IPS-18c (cell line): Measurements from ENCODE around the gene ZNF512B.
"Not testable (repeated sequence)": the region's sequence is repeated elsewhere in the genome, so short reads cannot be mapped to it uniquely, and the experiment has no call there.

Experiments
- H3K4me3 ChIP-seq: 2 replicates; pipeline ENCODE4 v1.7.0; 2013; ENCODE audit warnings: low read depth, mild to moderate bottlenecking, low read length, moderate library complexity; ENCODE audit not compliant: insufficient read depth
- H3K9me3 ChIP-seq: one replicate; pipeline ENCODE4 v1.6.1; 2013; ENCODE audit warnings: mild to moderate bottlenecking, low read length, moderate library complexity; ENCODE audit not compliant: control insufficient read depth, insufficient read depth

Gene ZNF512B

DNA sequence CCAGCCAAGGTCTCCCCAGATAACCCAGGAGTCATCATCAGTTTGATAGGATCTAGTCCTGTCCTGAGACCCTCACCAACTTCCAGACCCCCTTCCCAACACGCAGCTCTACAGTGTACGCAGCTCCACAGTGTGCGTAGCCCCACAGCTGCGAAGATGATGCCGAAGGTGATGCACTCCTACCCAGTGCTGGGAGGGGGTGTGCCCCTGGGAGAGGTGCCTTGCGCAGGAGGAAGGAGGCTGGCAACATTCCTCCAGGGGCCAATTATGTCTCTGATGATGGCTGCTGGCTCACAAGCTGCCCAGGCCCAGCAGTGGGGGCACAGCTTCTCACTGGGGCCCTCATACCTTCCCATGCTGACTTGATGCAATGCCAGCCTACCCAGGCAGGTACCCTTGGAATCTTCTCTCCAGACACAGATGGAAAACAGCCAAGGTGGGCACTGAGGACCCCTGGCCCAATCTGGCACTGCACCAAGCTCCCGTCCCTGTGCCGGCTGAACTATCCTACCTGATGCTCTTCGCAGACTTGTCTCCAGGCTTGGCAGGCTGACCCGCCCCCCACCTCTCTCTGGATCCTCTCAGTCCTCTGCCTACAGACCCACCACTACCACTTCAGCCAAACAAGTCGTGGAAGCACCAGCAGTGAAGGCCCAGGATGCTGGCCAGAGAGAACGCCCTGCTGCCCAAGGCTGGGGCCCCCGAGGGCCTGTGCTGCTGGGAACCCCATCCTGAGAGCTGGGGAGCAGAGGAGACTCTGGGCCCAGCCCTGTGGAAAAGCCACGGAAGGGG is 1.4 kb downstream of the ZNF512B start:
- Histone ChIP-seq H3K9me3 (peaks cover 12% of the 10 kb centered on the region), H3K4me3 (peak overlapping the region; percentile 67)

DNA sequence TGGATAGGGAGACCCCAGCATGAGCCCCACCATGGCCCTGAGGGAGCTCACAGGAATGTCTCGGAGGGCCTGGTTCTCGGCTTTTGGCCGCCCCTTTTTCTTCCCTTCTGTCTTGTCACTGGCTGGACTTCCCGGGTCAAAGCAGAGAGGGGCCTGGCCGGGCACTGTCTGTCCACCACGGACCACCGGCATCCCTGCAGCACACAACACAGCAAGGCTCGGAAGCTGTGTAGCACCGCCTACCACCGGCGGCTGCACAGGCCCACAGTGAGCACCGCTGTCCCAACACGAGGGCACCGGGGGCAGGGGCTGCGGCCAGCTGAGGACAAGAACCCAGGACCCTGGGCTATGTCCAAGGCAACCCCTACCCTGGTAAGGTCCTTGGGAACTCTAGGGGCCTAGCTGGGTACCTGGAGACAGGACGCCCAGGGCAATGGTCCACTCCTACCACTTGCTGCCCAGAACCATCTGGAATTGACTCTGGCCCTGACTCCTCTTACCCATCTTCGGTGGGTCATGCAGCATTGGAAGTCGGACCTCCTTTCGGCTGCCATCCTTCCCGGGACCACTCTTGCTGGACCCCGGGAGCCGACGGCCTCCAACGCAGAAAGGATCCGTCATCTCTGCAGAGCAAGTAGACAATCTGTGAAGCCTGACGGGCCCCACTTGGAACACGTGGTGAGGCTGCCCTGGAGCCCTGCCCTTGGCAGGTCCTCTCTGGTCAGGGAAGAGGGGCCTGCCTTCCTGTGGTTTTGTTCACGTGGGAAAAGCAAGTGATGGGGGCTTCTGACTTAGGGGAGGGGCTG is 2.2 kb downstream of the ZNF512B start:
- Histone ChIP-seq H3K4me3 (no peak overlapping the region; the same call in 1 of the 2 replicates), H3K9me3 (peaks cover 12% of the 10 kb centered on the region)

DNA sequence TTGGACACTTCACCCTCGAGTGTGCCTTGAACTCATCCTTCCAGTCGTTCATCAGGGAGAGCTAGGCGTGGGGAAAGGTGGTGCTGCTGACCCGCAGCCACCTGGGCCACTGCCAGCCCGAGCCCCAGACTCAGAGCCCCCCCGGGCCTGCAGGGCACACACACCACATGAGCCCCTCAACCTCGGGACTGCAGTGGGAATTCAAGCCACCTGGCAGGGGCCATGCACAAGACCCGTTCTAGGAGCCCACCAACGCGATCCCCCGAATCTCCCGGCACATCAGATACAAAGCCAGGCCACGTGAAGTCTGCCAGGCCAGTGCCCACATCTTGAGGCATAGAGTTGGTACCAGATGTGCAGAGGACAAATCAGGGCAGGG is 2.8 kb downstream of the ZNF512B start:
- H3K9me3 ChIP-seq: peaks cover 12% of the 10 kb centered on the region
- no peak overlapping the region; the same call in 1 of the 2 replicates for H3K4me3 ChIP-seq

GRCh38 chr20:63966172-63966943 is 3.4 kb downstream of the ZNF512B start:
- H3K9me3 ChIP-seq: peaks cover 12% of the 10 kb centered on the region
- no peak overlapping the region for H3K4me3 ChIP-seq

- H3K4me3 ChIP-seq: no peak overlapping the region
- peaks cover 10% of the 10 kb centered on the region for H3K9me3 ChIP-seq
Measured at GRCh38 chr20:63964412-63964811, 5.3 kb downstream of the ZNF512B start.

- Histone ChIP-seq H3K4me3 (no peak overlapping the region), H3K9me3 (peaks cover 10% of the 10 kb centered on the region)
Measured at GRCh38 chr20:63963784-63964301, 5.9 kb downstream of the ZNF512B start.

DNA sequence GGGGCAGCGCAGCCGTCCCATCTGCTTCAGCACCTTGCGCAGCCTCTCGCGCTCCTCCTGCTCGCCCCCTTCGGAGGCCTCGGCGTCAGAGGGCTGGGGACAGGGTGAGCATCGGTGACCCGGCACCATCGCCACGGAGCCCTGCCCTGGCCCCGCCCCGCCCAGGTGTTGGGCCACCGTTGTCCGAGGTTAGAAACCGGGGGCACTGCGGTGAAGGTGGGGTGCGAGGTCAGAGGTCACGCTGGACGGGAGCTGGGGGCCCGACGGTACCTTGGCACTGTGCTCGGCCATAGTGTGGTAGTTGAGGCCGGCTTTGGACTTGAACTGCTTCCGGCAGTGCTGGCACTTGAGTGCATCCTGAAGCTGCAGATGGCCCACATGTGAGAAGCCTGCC is 6.4 kb downstream of the ZNF512B start:
- no peak overlapping the region for H3K4me3 ChIP-seq

DNA sequence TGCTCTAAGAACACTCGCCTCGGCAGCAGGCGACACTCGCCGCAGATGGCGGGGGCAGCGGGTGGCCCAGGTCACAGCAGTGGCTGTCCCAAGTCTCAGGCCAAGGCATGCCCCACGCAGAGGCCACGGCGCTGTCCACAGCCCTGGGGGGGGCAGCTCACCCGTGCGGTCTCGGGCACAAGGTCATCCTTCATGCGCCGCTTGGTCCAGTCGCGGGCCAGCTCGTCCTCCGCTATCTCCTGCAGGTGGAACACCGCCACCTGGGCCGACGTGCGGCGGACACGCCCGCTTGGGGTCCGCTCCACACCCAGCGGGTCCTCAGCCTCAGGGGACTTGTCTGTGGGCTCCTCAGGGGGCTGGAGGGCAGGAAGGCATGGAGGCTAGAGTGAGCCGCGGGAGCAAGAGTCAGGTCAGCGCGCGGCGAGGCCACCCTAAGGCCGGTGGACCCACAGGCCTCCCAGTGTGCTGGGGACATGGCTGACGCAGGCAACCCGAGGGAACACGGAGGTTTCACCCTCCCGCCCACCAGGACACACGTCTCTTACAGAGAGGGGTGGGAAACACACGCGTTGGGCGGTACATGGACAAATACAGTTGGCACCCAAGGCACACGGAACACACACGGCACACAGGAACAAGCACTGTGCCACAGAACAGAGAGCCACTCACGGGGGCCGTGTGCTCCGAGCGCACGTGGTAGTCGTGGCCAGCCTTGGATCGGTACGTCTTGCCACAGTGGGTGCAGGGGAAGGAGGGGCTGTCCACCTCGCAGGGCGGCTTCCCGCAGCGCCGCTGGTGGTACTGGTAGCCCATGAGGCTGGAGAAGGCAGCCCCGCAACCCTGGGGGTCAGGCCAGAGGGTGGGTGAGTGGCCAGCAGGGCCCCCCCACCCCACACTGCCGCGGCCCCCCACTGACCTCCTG is 7.0 kb downstream of the ZNF512B start:
- Histone ChIP-seq H3K4me3 (no peak overlapping the region), H3K9me3 (peaks cover 10% of the 10 kb centered on the region)

More for the DNA sequence above, 6.4 kb downstream of the ZNF512B start:
- H3K9me3 ChIP-seq: peaks cover 10% of the 10 kb centered on the region

DNA sequence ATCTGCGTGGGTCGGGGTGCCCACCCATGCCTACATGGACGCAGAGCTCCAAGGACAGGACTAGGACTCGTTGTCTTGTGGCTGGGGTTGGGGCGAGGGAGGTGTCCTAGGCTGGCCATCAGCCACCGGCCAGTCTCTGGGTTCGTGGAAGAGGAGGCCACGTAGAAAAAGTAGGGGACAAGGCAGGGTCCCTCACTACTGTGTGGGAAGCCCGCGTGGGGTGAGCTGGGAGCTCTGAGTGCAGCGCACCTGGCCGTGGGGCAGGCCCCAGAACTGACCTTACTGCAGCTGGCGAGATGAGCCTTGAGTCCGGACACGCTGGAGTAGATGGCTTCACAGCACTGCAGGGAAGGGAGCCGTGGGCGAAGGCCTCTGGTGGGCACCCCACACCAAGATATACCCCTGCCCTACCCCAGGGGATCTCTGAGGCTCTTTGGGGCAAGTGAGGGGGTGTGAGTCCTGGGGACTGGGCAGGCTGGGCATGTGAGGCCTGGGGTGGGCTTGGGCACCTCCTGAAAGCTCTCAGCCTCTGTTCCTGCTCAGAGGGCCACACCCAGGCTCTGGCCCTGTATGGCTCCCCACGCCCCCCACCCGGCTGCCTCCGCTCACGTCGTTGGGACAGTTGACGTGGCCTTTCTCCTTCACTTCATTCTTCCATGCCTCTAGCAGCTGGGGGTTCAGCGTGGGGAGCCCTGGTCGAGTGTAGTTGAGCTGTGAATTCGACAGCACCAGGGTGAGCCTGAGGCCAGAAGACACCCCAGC is 7.9 kb downstream of the ZNF512B start:
- no peak overlapping the region for H3K4me3 ChIP-seq
- peaks cover 7% of the 10 kb centered on the region for H3K9me3 ChIP-seq

DNA sequence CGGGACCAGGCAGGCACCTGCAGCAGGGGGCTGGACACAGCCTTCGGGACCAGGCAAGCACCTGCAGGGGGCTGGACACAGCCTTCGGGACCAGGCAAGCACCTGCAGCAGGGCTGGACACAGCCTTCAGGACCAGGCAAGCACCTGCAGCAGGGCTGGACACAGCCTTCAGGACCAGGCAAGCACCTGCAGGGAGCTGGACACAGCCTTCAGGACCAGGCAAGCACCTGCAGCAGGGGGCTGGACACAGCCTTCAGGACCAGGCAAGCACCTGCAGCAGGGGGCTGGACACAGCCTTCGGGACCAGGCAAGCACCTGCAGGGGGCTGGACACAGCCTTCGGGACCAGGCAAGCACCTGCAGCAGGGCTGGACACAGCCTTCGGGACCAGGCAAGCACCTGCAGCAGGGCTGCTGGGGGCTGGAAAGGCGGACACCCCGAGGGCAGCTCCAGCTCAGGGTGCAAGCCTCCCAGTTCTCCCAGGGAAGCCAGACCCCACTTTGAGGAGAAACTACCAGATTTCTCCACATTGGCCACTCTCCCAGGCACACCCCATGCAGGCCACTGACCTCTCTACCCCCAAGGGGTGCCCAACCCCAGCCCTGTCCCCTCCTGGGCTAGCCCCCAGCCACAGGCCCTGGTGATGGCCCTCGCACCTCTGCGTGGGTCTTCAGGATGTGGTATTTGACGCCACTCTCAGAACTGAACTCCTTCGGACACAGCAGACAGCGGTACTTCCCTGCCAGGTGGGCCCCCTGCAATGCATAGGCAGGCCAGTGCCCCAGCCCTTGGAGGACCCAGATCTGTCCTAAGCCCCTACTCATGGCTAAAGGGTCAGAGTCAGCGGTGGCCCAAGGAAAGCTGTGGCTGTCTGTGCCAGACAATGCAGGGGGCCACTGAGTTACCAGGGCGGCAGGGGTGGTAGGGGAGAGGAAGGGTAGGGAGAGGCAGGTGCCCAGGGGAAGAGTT is 8.8 kb downstream of the ZNF512B start:
- H3K4me3 ChIP-seq, H3K9me3 ChIP-seq: not testable (repeated sequence)

- Histone ChIP-seq H3K9me3 (peaks cover 3% of the 10 kb centered on the region), H3K4me3 (no peak overlapping the region)
Measured at GRCh38 chr20:63959699-63960075, 10.0 kb downstream of the ZNF512B start.

DNA sequence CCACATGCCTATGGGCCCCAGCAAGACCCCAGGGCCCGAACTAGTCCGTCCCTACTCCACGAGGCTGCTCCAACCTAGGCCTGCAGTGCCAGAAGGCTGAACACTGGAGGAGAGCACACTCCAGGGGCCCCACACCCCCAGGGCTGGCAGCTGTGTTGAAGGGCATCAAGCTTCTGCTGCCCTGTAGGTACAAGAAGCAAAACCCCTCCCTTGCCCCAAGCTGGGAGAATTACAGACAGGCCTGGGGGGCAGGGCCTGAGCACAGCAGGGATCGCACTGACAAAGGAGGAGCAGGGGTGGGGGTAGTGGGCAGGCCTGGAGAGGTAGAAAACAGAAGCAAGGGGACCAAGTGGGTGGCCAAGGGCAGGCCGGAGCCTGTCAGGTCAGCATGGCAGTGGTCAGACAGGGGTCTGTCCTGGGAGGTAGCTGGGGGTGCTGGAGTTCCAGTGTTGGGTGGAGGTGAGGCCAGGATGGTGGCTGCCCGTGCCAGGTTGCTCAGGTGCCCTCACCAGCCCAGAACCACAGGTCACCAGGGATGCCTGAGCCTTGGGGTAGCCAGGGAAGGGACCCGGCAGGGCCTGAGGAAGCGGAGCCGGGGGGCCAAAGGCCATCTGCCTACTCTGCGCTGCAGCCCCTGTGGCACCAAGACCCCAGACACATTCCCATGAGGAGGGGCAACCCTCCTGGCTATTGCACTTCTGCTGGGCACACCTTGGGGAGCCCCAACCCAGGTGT is 10.6 kb downstream of the ZNF512B start:
- Histone ChIP-seq H3K9me3 (peaks cover 2% of the 10 kb centered on the region), H3K4me3 (no peak overlapping the region)

DNA sequence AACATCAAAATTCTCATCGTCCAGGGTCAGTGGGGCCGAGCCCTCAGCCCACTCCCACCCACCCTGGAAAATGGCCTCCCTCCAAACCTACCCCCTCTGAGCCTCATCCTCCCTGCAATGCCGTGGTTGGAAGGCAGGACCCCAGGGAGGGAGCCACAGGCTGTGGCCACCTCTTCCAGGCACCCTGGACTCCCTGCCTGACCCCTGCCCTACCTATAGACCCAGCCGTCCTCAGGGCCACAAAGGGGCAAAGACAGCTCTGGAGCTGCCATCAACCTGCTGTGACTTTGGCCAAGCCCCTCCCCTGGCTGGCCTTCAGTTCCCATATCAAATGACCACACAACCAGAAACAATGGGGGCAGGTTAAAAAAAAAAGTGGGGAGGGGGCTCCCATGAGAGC is 11.3 kb downstream of the ZNF512B start:
- Histone ChIP-seq H3K4me3 (peak overlapping the region; percentile 15; the same call in 1 of the 2 replicates), H3K9me3 (no peaks in the 10 kb centered on the region)

DNA sequence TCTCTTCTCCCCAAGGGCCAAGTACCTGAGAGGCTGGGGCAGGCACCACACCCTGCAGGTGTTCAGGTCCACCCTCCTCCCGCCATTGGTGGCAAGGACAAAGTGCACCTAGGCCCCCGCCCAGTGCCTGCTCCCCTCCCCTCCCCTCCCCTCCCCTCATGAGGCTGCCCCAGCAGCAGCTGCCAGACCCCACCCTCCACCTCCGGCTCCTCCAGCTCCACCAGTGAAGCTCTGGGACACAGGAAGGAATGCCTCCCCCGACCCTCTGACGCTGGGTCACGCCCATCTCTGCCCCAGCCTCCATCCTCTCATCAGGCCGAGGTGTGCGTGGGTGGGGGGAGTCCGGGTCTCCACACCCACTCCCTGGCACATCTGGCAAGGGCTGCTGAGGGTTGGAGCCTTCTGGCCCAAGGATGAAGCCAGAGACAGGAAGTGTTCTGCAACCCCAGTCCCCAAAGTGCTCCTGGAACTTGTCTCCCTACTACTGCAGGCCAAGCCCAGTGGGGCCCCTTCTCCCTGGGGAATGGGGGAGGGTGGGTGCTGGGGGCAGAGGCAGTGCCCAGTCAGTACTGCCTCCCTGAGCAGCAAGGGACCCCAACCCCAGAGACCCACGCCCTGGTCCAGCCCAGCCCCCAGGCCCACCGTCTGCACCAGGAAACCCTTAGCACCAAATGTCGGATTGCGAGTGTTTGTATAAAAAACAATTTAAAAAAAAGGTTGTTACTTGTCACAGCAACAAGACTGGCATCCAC is 11.9 kb downstream of the ZNF512B start:
- no peaks in the 10 kb centered on the region for H3K9me3 ChIP-seq
- H3K4me3 ChIP-seq: peak overlapping the region; percentile 65; the same call in 1 of the 2 replicates
